Left lung (tissue), 10 donors: ENCODE data around the gene ZCCHC7. TPM values are rescaled to one million over a fixed set of nuclear protein-coding genes. Genes with fewer than 3 reads are reported as not detected.

Experiments
- ATAC-seq: fragments of 200-7000 bp; cut with Tn5 transposase; one replicate; pipeline ENCODE4 v1.9.1; 2020; ENCODE audit warnings: moderate library complexity
- DNase-seq, 4 donors: peaks; one replicate each; pipeline ENCODE4 v3.0.0-alpha.2; 2013 to 2020
- H3K27ac ChIP-seq, 2 donors: fragments of 200-600 bp; sonication (generic) in 1 of 2; one replicate each; pipeline versions ENCODE4 v1.5.0 to v1.8.0; 2020 to 2021
- H3K27me3 ChIP-seq, 2 donors: fragments of 200-600 bp; sonication (generic) in 1 of 2; one replicate each; pipeline versions ENCODE4 v1.5.0 to v1.8.0; 2020 to 2021
- H3K36me3 ChIP-seq, 2 donors: fragments of 200-600 bp; sonication (generic) in 1 of 2; one replicate each; pipeline versions ENCODE4 v1.5.0 to v1.8.0; 2020 to 2021
- H3K4me1 ChIP-seq, 2 donors: fragments of 200-600 bp; one replicate each; pipeline ENCODE4 v1.8.0; 2021
- H3K4me3 ChIP-seq, 2 donors: fragments of 200-600 bp; sonication (generic) in 1 of 2; one replicate each; pipeline versions ENCODE4 v1.5.0 to v1.8.0; 2020 to 2021; ENCODE audit warnings: mild to moderate bottlenecking in 1 of 2
- H3K9me3 ChIP-seq, 2 donors: fragments of 200-600 bp; sonication (generic) in 1 of 2; one replicate each; pipeline versions ENCODE4 v1.5.0 to v1.8.0; 2020 to 2021
- intact Hi-C, 2 donors: fragments of 100-400 bp; cut with DNase I; formaldehyde crosslinking; loops; one replicate each; pipeline versions ENCODE4 v1.11.2 to v1.14.2; 2022
- polyA plus RNA-seq, 6 donors: library from polyadenylated mRNA; unstranded; fragments of 120-200 nt; gene quantifications; one replicate each; pipeline ENCODE4 v1.2.1, GENCODE V29; 2013; ENCODE audit not compliant: insufficient read length in 6 of 6
- total RNA-seq, 2 donors: library from RNA; stranded (reverse); fragmentation: NEBNext Ultra II Directional; extraction: Animal tissue kit (Norgen Biotek cat#: 25700); gene quantifications; one replicate each; pipeline ENCODE4 v1.2.1, GENCODE V29; 2021
- TF ChIP-seq, protein P1 (sequence below), 2 donors: fragments of 200-600 bp; sonication (generic) in 1 of 2; IDR thresholded peaks; one replicate each; pipeline versions ENCODE4 v1.5.0 to v1.8.0; 2021; ENCODE audit warnings: antibody characterized with exemption in 2 of 2
- donor health status: DM: no; HTN: yes; CAD: no.
- donor health status: DM: no; HTN: no; CAD: no.

The ZCCHC7 gene
- total and polyA plus RNA-seq, 8 donors: 16.0 to 26.0 (median 22.6) TPM

DNA sequence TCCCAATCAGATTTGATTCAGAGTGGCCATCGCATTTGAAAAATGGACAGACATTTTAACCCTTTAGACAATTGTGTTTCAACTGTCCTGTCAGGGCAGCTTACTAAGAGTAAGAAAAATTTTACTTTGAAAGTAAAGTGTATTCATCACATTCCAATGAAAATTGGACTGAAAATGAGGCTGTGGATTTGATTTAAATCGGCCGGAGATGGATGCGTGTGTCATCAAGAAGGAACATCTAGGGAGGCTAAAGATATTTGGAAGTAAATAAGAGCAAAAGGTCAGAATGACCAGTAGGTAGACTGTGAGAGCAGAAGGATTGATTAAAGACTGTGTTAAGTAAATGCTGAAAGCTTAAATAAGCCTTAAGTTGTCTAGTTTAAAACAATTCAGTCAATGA is 1.5 kb downstream of the ZCCHC7 start:
- intact Hi-C loops: no loop called here
- H3K27ac ChIP-seq: no peak overlapping the region
- TF ChIP-seq, protein P1, sequence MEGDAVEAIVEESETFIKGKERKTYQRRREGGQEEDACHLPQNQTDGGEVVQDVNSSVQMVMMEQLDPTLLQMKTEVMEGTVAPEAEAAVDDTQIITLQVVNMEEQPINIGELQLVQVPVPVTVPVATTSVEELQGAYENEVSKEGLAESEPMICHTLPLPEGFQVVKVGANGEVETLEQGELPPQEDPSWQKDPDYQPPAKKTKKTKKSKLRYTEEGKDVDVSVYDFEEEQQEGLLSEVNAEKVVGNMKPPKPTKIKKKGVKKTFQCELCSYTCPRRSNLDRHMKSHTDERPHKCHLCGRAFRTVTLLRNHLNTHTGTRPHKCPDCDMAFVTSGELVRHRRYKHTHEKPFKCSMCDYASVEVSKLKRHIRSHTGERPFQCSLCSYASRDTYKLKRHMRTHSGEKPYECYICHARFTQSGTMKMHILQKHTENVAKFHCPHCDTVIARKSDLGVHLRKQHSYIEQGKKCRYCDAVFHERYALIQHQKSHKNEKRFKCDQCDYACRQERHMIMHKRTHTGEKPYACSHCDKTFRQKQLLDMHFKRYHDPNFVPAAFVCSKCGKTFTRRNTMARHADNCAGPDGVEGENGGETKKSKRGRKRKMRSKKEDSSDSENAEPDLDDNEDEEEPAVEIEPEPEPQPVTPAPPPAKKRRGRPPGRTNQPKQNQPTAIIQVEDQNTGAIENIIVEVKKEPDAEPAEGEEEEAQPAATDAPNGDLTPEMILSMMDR (IDR thresholded peaks at IDR 0.05): no peak
- peaks cover 0 to 5% of the 10 kb centered on the region in 2 donors for H3K9me3 ChIP-seq
- H3K36me3 ChIP-seq: peaks cover 0 to 5% of the 10 kb centered on the region in 2 donors
- ATAC-seq: no peak
- H3K4me1 ChIP-seq: peaks cover 3 to 26% of the 10 kb centered on the region in 2 donors
- H3K27me3 ChIP-seq: no peaks in the 10 kb centered on the region
- DNase-seq: no peak
- H3K4me3 ChIP-seq: peak overlapping the region in 1 of 2 donors; percentile 83

DNA sequence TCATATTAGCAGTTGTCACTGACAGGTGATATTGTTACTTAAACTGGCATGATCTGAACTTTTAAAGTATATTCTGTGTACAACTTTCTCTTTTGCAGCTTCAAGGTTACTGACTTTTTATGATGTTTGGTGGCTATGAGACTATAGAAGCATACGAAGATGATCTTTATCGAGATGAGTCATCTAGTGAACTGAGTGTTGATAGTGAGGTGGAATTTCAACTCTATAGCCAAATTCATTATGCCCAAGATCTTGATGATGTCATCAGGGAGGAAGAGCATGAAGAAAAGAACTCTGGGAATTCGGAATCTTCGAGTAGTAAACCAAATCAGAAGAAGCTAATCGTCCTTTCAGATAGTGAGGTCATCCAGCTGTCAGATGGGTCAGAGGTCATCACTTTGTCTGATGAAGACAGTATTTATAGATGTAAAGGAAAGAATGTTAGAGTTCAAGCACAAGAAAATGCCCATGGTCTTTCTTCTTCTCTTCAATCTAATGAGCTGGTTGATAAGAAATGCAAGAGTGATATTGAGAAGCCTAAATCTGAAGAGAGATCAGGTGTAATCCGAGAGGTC is 5.9 kb downstream of the ZCCHC7 start:
- no peak for ATAC-seq
- TF ChIP-seq, protein P1 (IDR thresholded peaks at IDR 0.05): no peak
- intact Hi-C loops: no loop called here

DNA sequence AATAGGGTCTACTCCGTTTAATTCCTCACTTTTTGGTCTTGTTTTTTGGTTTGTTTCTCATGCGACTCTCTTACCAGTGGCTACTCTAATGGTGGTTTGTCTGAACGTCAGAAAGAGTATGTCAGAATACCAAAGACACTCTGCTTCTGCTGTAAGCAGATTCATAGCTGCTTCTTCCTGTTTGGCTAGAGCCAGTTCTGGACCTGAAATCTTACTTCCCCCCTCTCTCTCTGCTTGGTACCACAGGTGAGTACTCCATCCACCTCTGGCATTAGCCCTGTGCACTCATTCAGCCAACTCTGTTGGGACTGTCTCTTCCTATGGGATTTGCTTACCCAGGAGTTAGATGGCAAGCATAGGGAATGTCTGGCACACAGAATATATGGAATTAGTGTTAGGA is 6.6 kb downstream of the ZCCHC7 start:
- H3K36me3 ChIP-seq: peaks cover 0 to 31% of the 10 kb centered on the region in 2 donors
- H3K27me3 ChIP-seq: no peaks in the 10 kb centered on the region
- intact Hi-C loops: no loop called here
- ATAC-seq: no peak
- TF ChIP-seq, protein P1 (IDR thresholded peaks at IDR 0.05): no peak
- no peak overlapping the region for H3K27ac ChIP-seq
- no peak overlapping the region for H3K4me3 ChIP-seq
- DNase-seq: no peak
- H3K4me1 ChIP-seq: peaks cover 0 to 9% of the 10 kb centered on the region in 2 donors
- no peaks in the 10 kb centered on the region for H3K9me3 ChIP-seq

More for the DNA sequence above, 5.9 kb downstream of the ZCCHC7 start:
- H3K36me3 ChIP-seq: peaks cover 0 to 31% of the 10 kb centered on the region in 2 donors
- no peak for DNase-seq
- no peaks in the 10 kb centered on the region for H3K9me3 ChIP-seq
- H3K27me3 ChIP-seq: no peaks in the 10 kb centered on the region
- H3K4me3 ChIP-seq: no peak overlapping the region
- H3K27ac ChIP-seq: no peak overlapping the region
- H3K4me1 ChIP-seq: peaks cover 3 to 16% of the 10 kb centered on the region in 2 donors

DNA sequence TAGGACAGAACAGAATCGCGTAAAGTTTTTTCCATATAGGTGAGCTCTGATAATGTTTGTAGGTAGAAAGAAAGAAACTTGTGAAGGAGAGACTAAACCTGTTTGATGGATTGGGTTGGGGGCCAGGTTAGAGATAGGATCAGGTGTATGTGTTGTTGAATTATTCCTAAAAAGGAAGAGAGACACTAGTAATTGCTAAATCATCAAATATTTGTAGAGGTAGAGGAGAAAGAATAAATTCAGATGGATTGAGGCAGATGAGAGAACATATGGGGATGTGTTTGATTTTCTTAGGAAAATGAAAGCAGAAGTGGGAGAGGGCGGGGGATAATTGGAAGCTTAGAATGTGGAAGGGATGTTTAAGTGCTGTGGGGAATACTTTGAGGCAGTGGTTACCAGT is 7.7 kb downstream of the ZCCHC7 start:
- ATAC-seq: no peak

DNA sequence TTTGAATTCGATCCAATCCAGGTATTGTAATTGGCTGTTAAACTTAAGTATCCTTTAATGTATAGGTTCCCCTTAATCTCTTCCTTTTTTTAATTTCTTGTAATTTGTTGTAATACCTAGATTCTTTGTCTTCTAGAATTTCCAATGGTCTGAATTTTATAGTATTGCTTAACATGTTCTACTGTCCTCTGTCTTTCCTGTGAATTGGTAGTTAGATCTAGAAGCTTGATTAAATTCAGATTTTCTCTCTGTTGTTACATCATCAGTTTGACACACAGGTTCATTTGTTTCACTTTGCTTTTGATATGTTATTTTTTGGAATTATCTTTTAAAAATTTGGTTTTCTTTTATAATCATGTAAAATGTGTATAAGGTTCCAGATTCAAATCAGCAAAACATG is 13.8 kb downstream of the ZCCHC7 start:
- no peak for ATAC-seq
- Histone ChIP-seq H3K27me3 (no peaks in the 10 kb centered on the region), H3K4me1 (no peaks in the 10 kb centered on the region), H3K4me3 (no peak overlapping the region), H3K36me3 (peaks cover 0 to 10% of the 10 kb centered on the region in 2 donors), H3K9me3 (no peaks in the 10 kb centered on the region), H3K27ac (no peak overlapping the region)
- no peak for DNase-seq
- intact Hi-C loops: no loop called here
- TF ChIP-seq, protein P1 (IDR thresholded peaks at IDR 0.05): no peak

More for the DNA sequence above, 7.7 kb downstream of the ZCCHC7 start:
- no peak for DNase-seq
- H3K27ac ChIP-seq: no peak overlapping the region
- H3K4me3 ChIP-seq: no peak overlapping the region
- no peaks in the 10 kb centered on the region for H3K27me3 ChIP-seq
- TF ChIP-seq, protein P1 (IDR thresholded peaks at IDR 0.05): no peak
- intact Hi-C loops: no loop called here
- no peaks in the 10 kb centered on the region for H3K4me1 ChIP-seq
- H3K9me3 ChIP-seq: no peaks in the 10 kb centered on the region
- H3K36me3 ChIP-seq: peaks cover 0 to 36% of the 10 kb centered on the region in 2 donors
